Measurements from ENCODE around the gene ERBB2.
A peak's percentile ranks its signal among the peaks of the same experiment; 100 is the strongest.

Gene ERBB2

GRCh38 chr17:39756380-39757079 is 56.7 kb downstream of the ERBB2 start:
- no peak overlapping the region for H3K4me2 ChIP-seq (ENCODE audit: insufficient read depth, low read length, poor library complexity, severe bottlenecking)
- no peak for DNase-seq (ENCODE audit: low spot score)
- no peak overlapping the region for H3K14ac ChIP-seq (ENCODE audit: low read length)
- no peak overlapping the region for H4K8ac ChIP-seq (ENCODE audit: low read depth, low read length)
- H3K18ac ChIP-seq (ENCODE audit: low read length) = peak overlapping the region; percentile 61
- H2BK12ac ChIP-seq (ENCODE audit: low read length) = no peak overlapping the region
- H2BK5ac ChIP-seq (ENCODE audit: low read length) = peak overlapping the region; percentile 69
- peaks cover 2 to 4% of the 10 kb centered on the region in 2 donors for H3K4me1 ChIP-seq (ENCODE audit: control insufficient read depth in 2 of 2, insufficient read depth in 1 of 2, low read depth in 1 of 2, low read length in 2 of 2)
- H3K27ac ChIP-seq (replicated peaks; ENCODE audit: low read length) = no peak overlapping the region
- no peak overlapping the region for H3K4me3 ChIP-seq (ENCODE audit: low read length in 2 of 2)
- no peak overlapping the region for H2BK120ac ChIP-seq (ENCODE audit: low read depth, low read length)
- peaks cover 2% of the 10 kb centered on the region in 2 donors for H3K9me3 ChIP-seq (replicated peaks in 1 of 2; ENCODE audit: control insufficient read depth in 2 of 2, insufficient read depth in 1 of 2, low read depth in 1 of 2, low read length in 2 of 2)
- H2AK5ac ChIP-seq (ENCODE audit: low read depth, low read length) = peak overlapping the region; percentile 83
- peak overlapping the region; percentile 37 for H2BK15ac ChIP-seq (ENCODE audit: low read length)
- no peak overlapping the region for H4K91ac ChIP-seq (ENCODE audit: low read depth, low read length, poor library complexity)
- peaks cover 0 to 59% (median 20%) of the 10 kb centered on the region in 3 experiments for H3K27me3 ChIP-seq (ENCODE audit: control insufficient read depth in 3 of 3, insufficient read depth in 3 of 3, low read depth in 1 of 3, low read length in 3 of 3)
- H2AFZ ChIP-seq (ENCODE audit: low read length) = no peak overlapping the region
- H3K23ac ChIP-seq (ENCODE audit: low read depth, low read length, poor library complexity) = no peak overlapping the region
- H3K36me3 ChIP-seq (replicated peaks in 1 of 2; ENCODE audit: control insufficient read depth in 2 of 2, insufficient read depth in 2 of 2, low read length in 2 of 2) = no peaks in the 10 kb centered on the region
- H3K4ac ChIP-seq (ENCODE audit: low read length) = no peak overlapping the region
- no CpG with 5 or more reads among the region's 7 CpGs for WGBS, 2 donors (ENCODE audit: extremely low coverage in 2 of 2, insufficient read length in 2 of 2, insufficient replicate concordance in 1 of 2)
- H3K79me1 ChIP-seq (ENCODE audit: low read depth, low read length) = no peaks in the 10 kb centered on the region
- H3K9ac ChIP-seq (ENCODE audit: low read depth, low read length, poor library complexity) = peak overlapping the region; percentile 74

- Histone ChIP-seq H3K79me1 (ENCODE audit: low read depth, low read length) (no peaks in the 10 kb centered on the region), H2BK120ac (ENCODE audit: low read depth, low read length) (no peak overlapping the region), H3K4me2 (ENCODE audit: insufficient read depth, low read length, poor library complexity, severe bottlenecking) (no peak overlapping the region), H4K91ac (ENCODE audit: low read depth, low read length, poor library complexity) (no peak overlapping the region), H3K9me3 (replicated peaks in 1 of 2; ENCODE audit: control insufficient read depth in 2 of 2, insufficient read depth in 1 of 2, low read depth in 1 of 2, low read length in 2 of 2) (peaks cover 2% of the 10 kb centered on the region in 2 donors), H3K4me1 (ENCODE audit: control insufficient read depth in 2 of 2, insufficient read depth in 1 of 2, low read depth in 1 of 2, low read length in 2 of 2) (peaks cover 2 to 4% of the 10 kb centered on the region in 2 donors), H2AK5ac (ENCODE audit: low read depth, low read length) (no peak overlapping the region), H3K27ac (replicated peaks; ENCODE audit: low read length) (no peak overlapping the region), H4K8ac (ENCODE audit: low read depth, low read length) (no peak overlapping the region), H2BK12ac (ENCODE audit: low read length) (no peak overlapping the region), H3K9ac (ENCODE audit: low read depth, low read length, poor library complexity) (no peak overlapping the region), H3K18ac (ENCODE audit: low read length) (no peak overlapping the region), H3K36me3 (replicated peaks in 1 of 2; ENCODE audit: control insufficient read depth in 2 of 2, insufficient read depth in 2 of 2, low read length in 2 of 2) (no peaks in the 10 kb centered on the region), H3K4me3 (ENCODE audit: low read length in 2 of 2) (no peak overlapping the region), H3K14ac (ENCODE audit: low read length) (no peak overlapping the region), H3K27me3 (ENCODE audit: control insufficient read depth in 3 of 3, insufficient read depth in 3 of 3, low read depth in 1 of 3, low read length in 3 of 3) (peaks cover 0 to 59% (median 20%) of the 10 kb centered on the region in 3 experiments), H2BK5ac (ENCODE audit: low read length) (no peak overlapping the region), H2AFZ (ENCODE audit: low read length) (no peak overlapping the region), H2BK15ac (ENCODE audit: low read length) (no peak overlapping the region), H3K4ac (ENCODE audit: low read length) (no peak overlapping the region), H3K23ac (ENCODE audit: low read depth, low read length, poor library complexity) (no peak overlapping the region)
- WGBS, 2 donors (ENCODE audit: extremely low coverage in 2 of 2, insufficient read length in 2 of 2, insufficient replicate concordance in 1 of 2) = no CpG with 5 or more reads among the region's 4 CpGs
- DNase-seq (ENCODE audit: low spot score) = no peak
These were observed 57.4 kb downstream of the ERBB2 start for GRCh38 chr17:39757176-39757662.

- Histone ChIP-seq H3K36me3 (replicated peaks in 1 of 2; ENCODE audit: control insufficient read depth in 2 of 2, insufficient read depth in 2 of 2, low read length in 2 of 2) (no peaks in the 10 kb centered on the region), H2BK12ac (ENCODE audit: low read length) (no peak overlapping the region), H4K91ac (ENCODE audit: low read depth, low read length, poor library complexity) (no peak overlapping the region), H3K14ac (ENCODE audit: low read length) (no peak overlapping the region), H3K18ac (ENCODE audit: low read length) (no peak overlapping the region), H3K9me3 (replicated peaks in 1 of 2; ENCODE audit: control insufficient read depth in 2 of 2, insufficient read depth in 1 of 2, low read depth in 1 of 2, low read length in 2 of 2) (peaks cover 0 to under 1% of the 10 kb centered on the region in 2 donors), H3K4me2 (ENCODE audit: insufficient read depth, low read length, poor library complexity, severe bottlenecking) (no peak overlapping the region), H2BK15ac (ENCODE audit: low read length) (no peak overlapping the region), H2AK5ac (ENCODE audit: low read depth, low read length) (no peak overlapping the region), H3K27me3 (ENCODE audit: control insufficient read depth in 3 of 3, insufficient read depth in 3 of 3, low read depth in 1 of 3, low read length in 3 of 3) (peaks cover 0 to 59% (median 16%) of the 10 kb centered on the region in 3 experiments), H2BK5ac (ENCODE audit: low read length) (no peak overlapping the region), H3K4me3 (ENCODE audit: low read length in 2 of 2) (no peak overlapping the region), H3K23ac (ENCODE audit: low read depth, low read length, poor library complexity) (no peak overlapping the region), H4K8ac (ENCODE audit: low read depth, low read length) (no peak overlapping the region), H3K4ac (ENCODE audit: low read length) (no peak overlapping the region), H3K9ac (ENCODE audit: low read depth, low read length, poor library complexity) (no peak overlapping the region), H3K4me1 (ENCODE audit: control insufficient read depth in 2 of 2, insufficient read depth in 1 of 2, low read depth in 1 of 2, low read length in 2 of 2) (peaks cover 2 to 4% of the 10 kb centered on the region in 2 donors), H2AFZ (ENCODE audit: low read length) (no peak overlapping the region), H3K27ac (replicated peaks; ENCODE audit: low read length) (no peak overlapping the region), H3K79me1 (ENCODE audit: low read depth, low read length) (no peaks in the 10 kb centered on the region), H2BK120ac (ENCODE audit: low read depth, low read length) (no peak overlapping the region)
- no CpG with 5 or more reads among the region's 12 CpGs for WGBS, 2 donors (ENCODE audit: extremely low coverage in 2 of 2, insufficient read length in 2 of 2, insufficient replicate concordance in 1 of 2)
- DNase-seq (ENCODE audit: low spot score) = no peak
These were observed 58.3 kb downstream of the ERBB2 start for GRCh38 chr17:39757931-39758873.

GRCh38 chr17:39759204-39759603 is 59.3 kb downstream of the ERBB2 start:
- H2BK12ac ChIP-seq (ENCODE audit: low read length) = no peak overlapping the region
- no peak overlapping the region for H4K91ac ChIP-seq (ENCODE audit: low read depth, low read length, poor library complexity)
- DNase-seq (ENCODE audit: low spot score) = no peak
- no peak overlapping the region for H2BK15ac ChIP-seq (ENCODE audit: low read length)
- H3K36me3 ChIP-seq (replicated peaks in 1 of 2; ENCODE audit: control insufficient read depth in 2 of 2, insufficient read depth in 2 of 2, low read length in 2 of 2) = no peaks in the 10 kb centered on the region
- H3K4me2 ChIP-seq (ENCODE audit: insufficient read depth, low read length, poor library complexity, severe bottlenecking) = no peak overlapping the region
- no peak overlapping the region for H3K4ac ChIP-seq (ENCODE audit: low read length)
- H3K9ac ChIP-seq (ENCODE audit: low read depth, low read length, poor library complexity) = no peak overlapping the region
- H3K9me3 ChIP-seq (replicated peaks in 1 of 2; ENCODE audit: control insufficient read depth in 2 of 2, insufficient read depth in 1 of 2, low read depth in 1 of 2, low read length in 2 of 2) = no peaks in the 10 kb centered on the region
- H3K23ac ChIP-seq (ENCODE audit: low read depth, low read length, poor library complexity) = no peak overlapping the region
- no peaks in the 10 kb centered on the region for H3K79me1 ChIP-seq (ENCODE audit: low read depth, low read length)
- no peak overlapping the region for H3K27ac ChIP-seq (replicated peaks; ENCODE audit: low read length)
- H2AK5ac ChIP-seq (ENCODE audit: low read depth, low read length) = no peak overlapping the region
- H3K18ac ChIP-seq (ENCODE audit: low read length) = no peak overlapping the region
- H2AFZ ChIP-seq (ENCODE audit: low read length) = no peak overlapping the region
- no peak overlapping the region for H4K8ac ChIP-seq (ENCODE audit: low read depth, low read length)
- H2BK5ac ChIP-seq (ENCODE audit: low read length) = peak overlapping the region; percentile 18
- H3K27me3 ChIP-seq (ENCODE audit: control insufficient read depth in 3 of 3, insufficient read depth in 3 of 3, low read depth in 1 of 3, low read length in 3 of 3) = peaks cover 0 to 55% (median 10%) of the 10 kb centered on the region in 3 experiments
- peaks cover 2% of the 10 kb centered on the region in 2 donors for H3K4me1 ChIP-seq (ENCODE audit: control insufficient read depth in 2 of 2, insufficient read depth in 1 of 2, low read depth in 1 of 2, low read length in 2 of 2)
- H2BK120ac ChIP-seq (ENCODE audit: low read depth, low read length) = no peak overlapping the region
- no CpG with 5 or more reads among the region's 5 CpGs for WGBS, 2 donors (ENCODE audit: extremely low coverage in 2 of 2, insufficient read length in 2 of 2, insufficient replicate concordance in 1 of 2)
- no peak overlapping the region for H3K14ac ChIP-seq (ENCODE audit: low read length)
- no peak overlapping the region for H3K4me3 ChIP-seq (ENCODE audit: low read length in 2 of 2)

Measured in neuronal stem cell (in vitro differentiated cells).